Retinal pigment epithelial cell (primary cell): Measurements from ENCODE around the gene PHACTR3.

Experiments used
- DNase-seq: peaks from one replicate; pipeline ENCODE4 v3.0.0-alpha.2; 2010; ENCODE audit warnings: low read depth
- H3K4me3 ChIP-seq: 2 replicates; pipeline ENCODE4 v1.5.1; 2011; ENCODE audit warnings: mild to moderate bottlenecking, low read length, control low read depth, moderate library complexity
- TF ChIP-seq, protein P1 (sequence below): conservative IDR thresholded peaks from 2 replicates; pipeline ENCODE4 v1.5.1; 2011; ENCODE audit warnings: low read depth, low read length, control low read depth, inconsistent platforms

The PHACTR3 gene

DNA sequence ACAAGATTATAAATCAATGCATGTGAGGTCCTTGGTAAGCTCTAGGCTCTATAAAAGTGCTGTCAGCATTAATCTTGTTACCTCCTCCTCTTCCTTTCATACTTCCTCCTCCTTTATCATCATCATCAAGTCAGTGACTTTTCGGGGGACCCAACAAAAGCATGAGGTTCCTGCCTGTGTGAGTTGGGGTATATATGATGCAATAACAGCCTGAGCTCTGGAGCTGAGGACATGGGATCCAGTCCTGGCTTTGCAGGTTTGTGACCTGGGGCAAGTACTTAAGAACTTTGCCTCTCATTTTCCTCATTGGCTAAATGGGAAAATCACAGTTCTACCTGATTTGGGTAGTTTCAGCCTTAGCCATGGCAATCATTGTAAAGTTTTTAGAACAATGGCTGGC, 7.1 kb upstream of the PHACTR3 start:
- H3K4me3 ChIP-seq: no peak overlapping the region
- TF ChIP-seq, protein P1, sequence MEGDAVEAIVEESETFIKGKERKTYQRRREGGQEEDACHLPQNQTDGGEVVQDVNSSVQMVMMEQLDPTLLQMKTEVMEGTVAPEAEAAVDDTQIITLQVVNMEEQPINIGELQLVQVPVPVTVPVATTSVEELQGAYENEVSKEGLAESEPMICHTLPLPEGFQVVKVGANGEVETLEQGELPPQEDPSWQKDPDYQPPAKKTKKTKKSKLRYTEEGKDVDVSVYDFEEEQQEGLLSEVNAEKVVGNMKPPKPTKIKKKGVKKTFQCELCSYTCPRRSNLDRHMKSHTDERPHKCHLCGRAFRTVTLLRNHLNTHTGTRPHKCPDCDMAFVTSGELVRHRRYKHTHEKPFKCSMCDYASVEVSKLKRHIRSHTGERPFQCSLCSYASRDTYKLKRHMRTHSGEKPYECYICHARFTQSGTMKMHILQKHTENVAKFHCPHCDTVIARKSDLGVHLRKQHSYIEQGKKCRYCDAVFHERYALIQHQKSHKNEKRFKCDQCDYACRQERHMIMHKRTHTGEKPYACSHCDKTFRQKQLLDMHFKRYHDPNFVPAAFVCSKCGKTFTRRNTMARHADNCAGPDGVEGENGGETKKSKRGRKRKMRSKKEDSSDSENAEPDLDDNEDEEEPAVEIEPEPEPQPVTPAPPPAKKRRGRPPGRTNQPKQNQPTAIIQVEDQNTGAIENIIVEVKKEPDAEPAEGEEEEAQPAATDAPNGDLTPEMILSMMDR: no peak
- no peak for DNase-seq

DNA sequence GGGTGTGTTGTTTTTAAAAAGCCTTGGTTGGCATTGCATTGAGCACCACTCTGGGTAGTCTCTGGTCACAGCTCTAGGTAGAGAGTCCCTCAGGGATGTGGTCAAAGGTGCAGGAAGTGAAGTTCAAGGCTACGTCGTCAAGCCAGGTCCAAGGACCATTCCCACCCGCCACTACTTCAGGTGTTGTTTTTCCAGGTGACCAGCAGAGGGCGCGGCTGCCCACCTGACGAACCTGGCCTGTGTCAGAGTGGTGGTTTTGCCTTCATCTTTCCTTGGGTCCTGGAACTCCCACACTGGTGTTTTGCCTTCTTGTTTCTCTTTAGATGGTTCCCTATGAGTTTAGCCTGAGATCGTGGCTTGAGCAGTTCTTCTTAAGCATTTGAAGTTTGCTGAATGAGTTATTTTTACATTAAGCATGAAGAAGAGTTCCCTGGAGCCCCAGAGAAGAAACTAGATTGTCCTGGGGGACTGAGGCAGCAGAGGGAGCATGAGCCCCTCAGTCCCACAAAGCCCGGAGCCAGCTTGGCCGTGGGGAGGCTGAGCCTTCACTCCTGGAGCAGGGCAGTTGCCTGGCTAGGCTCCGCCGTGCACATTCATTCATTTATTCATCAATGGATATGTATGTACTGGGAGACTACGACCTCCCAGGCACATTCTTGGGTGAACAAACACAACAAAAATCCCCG, 5.6 kb upstream of the PHACTR3 start:
- H3K4me3 ChIP-seq: no peak overlapping the region
- TF ChIP-seq, protein P1: peak; percentile 77
- no peak for DNase-seq

GRCh38 chr20:59599941-59600340, 4.4 kb upstream of the PHACTR3 start:
- DNase-seq: no peak
- no peak overlapping the region for H3K4me3 ChIP-seq
- TF ChIP-seq, protein P1: no peak

- H3K4me3 ChIP-seq: no peak overlapping the region
- TF ChIP-seq, protein P1: no peak
- no peak for DNase-seq
Measured at GRCh38 chr20:59600472-59600871, 3.9 kb upstream of the PHACTR3 start.

GRCh38 chr20:59602546-59603080, 1.7 kb upstream of the PHACTR3 start:
- no peak for DNase-seq
- no peak overlapping the region for H3K4me3 ChIP-seq
- TF ChIP-seq, protein P1: no peak

DNA sequence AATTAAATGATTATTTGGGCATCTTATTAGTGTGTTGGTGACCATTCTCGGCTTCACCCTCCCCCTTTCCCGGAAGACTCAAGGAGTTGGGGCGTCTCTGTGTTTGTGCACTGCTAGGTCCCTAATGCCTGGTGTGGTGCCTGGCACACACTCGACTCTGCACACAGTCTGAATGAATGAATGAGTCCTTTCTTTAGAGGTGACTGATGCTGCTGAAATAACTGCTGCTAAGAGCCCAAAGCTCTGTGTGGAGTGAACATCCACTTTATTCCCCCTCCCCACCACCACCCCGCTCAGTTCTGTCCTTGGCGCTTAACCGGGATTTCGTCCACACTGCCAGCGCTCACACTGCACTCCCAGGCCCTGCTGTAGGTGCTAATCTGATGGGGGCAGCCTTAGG, 1.2 kb upstream of the PHACTR3 start:
- no peak overlapping the region for H3K4me3 ChIP-seq
- DNase-seq: no peak
- TF ChIP-seq, protein P1: no peak
